ENCODE data around the gene TRPT1. TPM values are rescaled to one million over a fixed set of nuclear protein-coding genes. Genes with fewer than 3 reads are reported as not detected.

TRPT1 gene
- total and polyA plus RNA-seq, 2 experiments from 2014 or later, result 36.9 to 52.2 TPM

DNA sequence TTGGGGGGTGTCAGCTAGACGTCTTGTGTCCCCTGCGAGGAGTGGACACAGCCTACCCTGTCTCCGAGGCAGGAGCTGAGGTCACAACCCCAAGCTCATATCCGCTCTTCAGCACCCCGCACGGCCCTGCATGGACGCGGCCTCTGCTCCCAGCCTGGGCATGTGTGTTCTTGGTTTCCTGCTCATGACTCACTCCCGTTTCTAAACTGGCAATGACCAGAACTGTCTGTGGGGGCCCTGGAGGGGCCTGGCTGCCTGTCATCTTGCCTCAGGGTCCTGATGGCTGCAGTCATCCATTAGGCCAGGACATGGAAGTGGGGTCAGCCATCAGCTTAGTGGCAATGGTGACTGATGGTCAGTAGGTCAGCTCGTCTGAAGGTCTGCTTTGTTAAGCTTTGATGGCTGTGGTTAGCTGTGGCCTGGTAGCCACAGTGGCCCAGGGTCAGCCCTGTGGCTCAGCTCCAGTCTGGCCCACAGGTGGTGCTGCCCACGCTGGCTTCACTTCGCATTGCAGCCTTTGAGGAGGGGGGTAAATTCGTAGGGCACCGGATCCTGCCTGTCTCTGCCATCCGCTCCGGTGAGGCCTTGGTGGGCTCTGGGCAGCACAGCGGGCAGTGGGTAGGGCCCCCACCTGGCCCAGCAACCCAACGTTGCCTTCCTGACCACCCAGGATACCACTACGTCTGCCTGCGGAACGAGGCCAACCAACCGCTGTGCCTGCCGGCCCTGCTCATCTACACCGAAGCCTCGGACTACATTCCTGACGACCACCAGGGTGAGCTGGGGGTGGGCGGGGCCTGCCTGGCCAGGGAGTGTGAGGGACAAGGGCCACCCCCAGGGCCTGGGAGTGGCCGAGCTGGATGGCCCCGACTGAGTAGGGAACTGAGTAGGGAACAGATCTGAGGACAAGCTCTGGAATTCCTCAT lies 37.3 kb upstream of the TRPT1 start:
- Mint-ChIP-seq H3K9me3 (no peaks in the 10 kb centered on the region; the same call in 2 of the 3 replicates), H3K27me3 (ENCODE audit: insufficient read depth, low read depth, poor library complexity) (peaks cover 10% of the 10 kb centered on the region), H3K27ac (peak overlapping the region; percentile 85; the same call in 1 of the 2 replicates), H3K4me3 (no peak overlapping the region; the same call in 2 of the 3 replicates), H3K4me1 (peaks cover 12% of the 10 kb centered on the region; the same call in 2 of the 3 replicates), H3K36me3 (ENCODE audit: low read depth) (peaks cover 73% of the 10 kb centered on the region)
- Histone ChIP-seq H3K27me3 (ENCODE audit: insufficient read depth) (no peaks in the 10 kb centered on the region), H4K20me1 (replicated peaks; ENCODE audit: insufficient read depth) (0 out of 2 replicates have a peak, but pooled peaks cover 4% of the 10 kb centered on the region), H3K4me2 (no peak overlapping the region), H3K4me3 (no peak overlapping the region), H3K79me2 (replicated peaks; ENCODE audit: insufficient read depth) (no peaks in the 10 kb centered on the region), H3K4me1 (ENCODE audit: insufficient read depth) (0 out of 2 replicates have a peak, but pooled peaks cover 2% of the 10 kb centered on the region), H2AFZ (no peak overlapping the region), H3F3A (replicated peaks; ENCODE audit: low read depth) (peaks cover 6% of the 10 kb centered on the region; the same call in 1 of the 2 replicates), H3K36me3 (ENCODE audit: insufficient read depth) (peaks cover 6% of the 10 kb centered on the region), H3K27ac (ENCODE audit: low read depth) (no peak overlapping the region), H3K9me2 (ENCODE audit: insufficient read depth) (no peaks in the 10 kb centered on the region)
- peak; percentile 49 for DNase-seq (ENCODE audit: low spot score)
- no peak for TF ChIP-seq STAT1 (IDR thresholded peaks at IDR 0.05; ENCODE audit: unreplicated experiment)
- no peak for TF ChIP-seq CREB1 (CRISPR knock-in tag; IDR thresholded peaks at IDR 0.05; ENCODE audit: low read depth)
- TF ChIP-seq, protein P1, sequence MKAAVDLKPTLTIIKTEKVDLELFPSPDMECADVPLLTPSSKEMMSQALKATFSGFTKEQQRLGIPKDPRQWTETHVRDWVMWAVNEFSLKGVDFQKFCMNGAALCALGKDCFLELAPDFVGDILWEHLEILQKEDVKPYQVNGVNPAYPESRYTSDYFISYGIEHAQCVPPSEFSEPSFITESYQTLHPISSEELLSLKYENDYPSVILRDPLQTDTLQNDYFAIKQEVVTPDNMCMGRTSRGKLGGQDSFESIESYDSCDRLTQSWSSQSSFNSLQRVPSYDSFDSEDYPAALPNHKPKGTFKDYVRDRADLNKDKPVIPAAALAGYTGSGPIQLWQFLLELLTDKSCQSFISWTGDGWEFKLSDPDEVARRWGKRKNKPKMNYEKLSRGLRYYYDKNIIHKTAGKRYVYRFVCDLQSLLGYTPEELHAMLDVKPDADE (IDR thresholded peaks at IDR 0.05), result no peak
- no peak for TF ChIP-seq ZNF331 (CRISPR knock-in tag; IDR thresholded peaks at IDR 0.05; ENCODE audit: low read depth)
- TF ChIP-seq JUNB (IDR thresholded peaks at IDR 0.05; ENCODE audit: unreplicated experiment), result no peak
- no peak for TF ChIP-seq REST (IDR thresholded peaks at IDR 0.05; ENCODE audit: unreplicated experiment)
- no peak for TF ChIP-seq ZNF114 (CRISPR knock-in tag; IDR thresholded peaks at IDR 0.05)
- TF ChIP-seq, protein P2, sequence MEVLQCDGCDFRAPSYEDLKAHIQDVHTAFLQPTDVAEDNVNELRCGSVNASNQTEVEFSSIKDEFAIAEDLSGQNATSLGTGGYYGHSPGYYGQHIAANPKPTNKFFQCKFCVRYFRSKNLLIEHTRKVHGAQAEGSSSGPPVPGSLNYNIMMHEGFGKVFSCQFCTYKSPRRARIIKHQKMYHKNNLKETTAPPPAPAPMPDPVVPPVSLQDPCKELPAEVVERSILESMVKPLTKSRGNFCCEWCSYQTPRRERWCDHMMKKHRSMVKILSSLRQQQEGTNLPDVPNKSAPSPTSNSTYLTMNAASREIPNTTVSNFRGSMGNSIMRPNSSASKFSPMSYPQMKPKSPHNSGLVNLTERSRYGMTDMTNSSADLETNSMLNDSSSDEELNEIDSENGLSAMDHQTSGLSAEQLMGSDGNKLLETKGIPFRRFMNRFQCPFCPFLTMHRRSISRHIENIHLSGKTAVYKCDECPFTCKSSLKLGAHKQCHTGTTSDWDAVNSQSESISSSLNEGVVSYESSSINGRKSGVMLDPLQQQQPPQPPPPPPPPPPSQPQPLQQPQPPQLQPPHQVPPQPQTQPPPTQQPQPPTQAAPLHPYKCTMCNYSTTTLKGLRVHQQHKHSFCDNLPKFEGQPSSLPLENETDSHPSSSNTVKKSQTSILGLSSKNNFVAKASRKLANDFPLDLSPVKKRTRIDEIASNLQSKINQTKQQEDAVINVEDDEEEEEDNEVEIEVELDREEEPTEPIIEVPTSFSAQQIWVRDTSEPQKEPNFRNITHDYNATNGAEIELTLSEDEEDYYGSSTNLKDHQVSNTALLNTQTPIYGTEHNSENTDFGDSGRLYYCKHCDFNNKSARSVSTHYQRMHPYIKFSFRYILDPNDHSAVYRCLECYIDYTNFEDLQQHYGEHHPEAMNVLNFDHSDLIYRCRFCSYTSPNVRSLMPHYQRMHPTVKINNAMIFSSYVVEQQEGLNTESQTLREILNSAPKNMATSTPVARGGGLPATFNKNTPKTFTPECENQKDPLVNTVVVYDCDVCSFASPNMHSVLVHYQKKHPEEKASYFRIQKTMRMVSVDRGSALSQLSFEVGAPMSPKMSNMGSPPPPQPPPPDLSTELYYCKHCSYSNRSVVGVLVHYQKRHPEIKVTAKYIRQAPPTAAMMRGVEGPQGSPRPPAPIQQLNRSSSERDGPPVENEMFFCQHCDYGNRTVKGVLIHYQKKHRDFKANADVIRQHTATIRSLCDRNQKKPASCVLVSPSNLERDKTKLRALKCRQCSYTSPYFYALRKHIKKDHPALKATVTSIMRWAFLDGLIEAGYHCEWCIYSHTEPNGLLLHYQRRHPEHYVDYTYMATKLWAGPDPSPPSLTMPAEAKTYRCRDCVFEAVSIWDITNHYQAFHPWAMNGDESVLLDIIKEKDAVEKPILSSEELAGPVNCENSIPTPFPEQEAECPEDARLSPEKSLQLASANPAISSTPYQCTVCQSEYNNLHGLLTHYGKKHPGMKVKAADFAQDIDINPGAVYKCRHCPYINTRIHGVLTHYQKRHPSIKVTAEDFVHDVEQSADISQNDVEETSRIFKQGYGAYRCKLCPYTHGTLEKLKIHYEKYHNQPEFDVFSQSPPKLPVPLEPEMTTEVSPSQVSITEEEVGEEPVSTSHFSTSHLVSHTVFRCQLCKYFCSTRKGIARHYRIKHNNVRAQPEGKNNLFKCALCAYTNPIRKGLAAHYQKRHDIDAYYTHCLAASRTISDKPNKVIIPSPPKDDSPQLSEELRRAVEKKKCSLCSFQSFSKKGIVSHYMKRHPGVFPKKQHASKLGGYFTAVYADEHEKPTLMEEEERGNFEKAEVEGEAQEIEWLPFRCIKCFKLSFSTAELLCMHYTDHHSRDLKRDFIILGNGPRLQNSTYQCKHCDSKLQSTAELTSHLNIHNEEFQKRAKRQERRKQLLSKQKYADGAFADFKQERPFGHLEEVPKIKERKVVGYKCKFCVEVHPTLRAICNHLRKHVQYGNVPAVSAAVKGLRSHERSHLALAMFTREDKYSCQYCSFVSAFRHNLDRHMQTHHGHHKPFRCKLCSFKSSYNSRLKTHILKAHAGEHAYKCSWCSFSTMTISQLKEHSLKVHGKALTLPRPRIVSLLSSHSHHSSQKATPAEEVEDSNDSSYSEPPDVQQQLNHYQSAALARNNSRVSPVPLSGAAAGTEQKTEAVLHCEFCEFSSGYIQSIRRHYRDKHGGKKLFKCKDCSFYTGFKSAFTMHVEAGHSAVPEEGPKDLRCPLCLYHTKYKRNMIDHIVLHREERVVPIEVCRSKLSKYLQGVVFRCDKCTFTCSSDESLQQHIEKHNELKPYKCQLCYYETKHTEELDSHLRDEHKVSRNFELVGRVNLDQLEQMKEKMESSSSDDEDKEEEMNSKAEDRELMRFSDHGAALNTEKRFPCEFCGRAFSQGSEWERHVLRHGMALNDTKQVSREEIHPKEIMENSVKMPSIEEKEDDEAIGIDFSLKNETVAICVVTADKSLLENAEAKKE (CRISPR knock-in tag; IDR thresholded peaks at IDR 0.05), result no peak
- TF ChIP-seq, protein P3, sequence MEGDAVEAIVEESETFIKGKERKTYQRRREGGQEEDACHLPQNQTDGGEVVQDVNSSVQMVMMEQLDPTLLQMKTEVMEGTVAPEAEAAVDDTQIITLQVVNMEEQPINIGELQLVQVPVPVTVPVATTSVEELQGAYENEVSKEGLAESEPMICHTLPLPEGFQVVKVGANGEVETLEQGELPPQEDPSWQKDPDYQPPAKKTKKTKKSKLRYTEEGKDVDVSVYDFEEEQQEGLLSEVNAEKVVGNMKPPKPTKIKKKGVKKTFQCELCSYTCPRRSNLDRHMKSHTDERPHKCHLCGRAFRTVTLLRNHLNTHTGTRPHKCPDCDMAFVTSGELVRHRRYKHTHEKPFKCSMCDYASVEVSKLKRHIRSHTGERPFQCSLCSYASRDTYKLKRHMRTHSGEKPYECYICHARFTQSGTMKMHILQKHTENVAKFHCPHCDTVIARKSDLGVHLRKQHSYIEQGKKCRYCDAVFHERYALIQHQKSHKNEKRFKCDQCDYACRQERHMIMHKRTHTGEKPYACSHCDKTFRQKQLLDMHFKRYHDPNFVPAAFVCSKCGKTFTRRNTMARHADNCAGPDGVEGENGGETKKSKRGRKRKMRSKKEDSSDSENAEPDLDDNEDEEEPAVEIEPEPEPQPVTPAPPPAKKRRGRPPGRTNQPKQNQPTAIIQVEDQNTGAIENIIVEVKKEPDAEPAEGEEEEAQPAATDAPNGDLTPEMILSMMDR (conservative IDR thresholded peaks at IDR 0.05; ENCODE audit: low read depth in 2 of 2), result no peak
- no peak for TF ChIP-seq NANOG (IDR thresholded peaks at IDR 0.05; ENCODE audit: borderline replicate concordance)
- TF ChIP-seq EZH2phosphoT487 (IDR thresholded peaks at IDR 0.05; ENCODE audit: unreplicated experiment), result no peak
- no peak for TF ChIP-seq EZH2 (IDR thresholded peaks at IDR 0.05; ENCODE audit: low read depth, unreplicated experiment)
- ATAC-seq, result peak; percentile 36
